Measurements from ENCODE around the gene STXBP5.

The STXBP5 gene

GRCh38 chr6:147381712-147382111 lies 177.5 kb downstream of the STXBP5 start:
- DNase-seq (ENCODE audit: low spot score) = no peak

GRCh38 chr6:147382945-147383554 lies 178.8 kb downstream of the STXBP5 start:
- DNase-seq (ENCODE audit: low spot score) = no peak

GRCh38 chr6:147384029-147384428 lies 179.8 kb downstream of the STXBP5 start:
- DNase-seq (ENCODE audit: low spot score) = no peak

GRCh38 chr6:147384737-147385710 lies 180.8 kb downstream of the STXBP5 start:
- no peak for DNase-seq (ENCODE audit: low spot score)

GRCh38 chr6:147389463-147389862 lies 185.2 kb downstream of the STXBP5 start:
- DNase-seq (ENCODE audit: low spot score) = no peak

GRCh38 chr6:147390909-147391536 lies 186.8 kb downstream of the STXBP5 start:
- no peak for DNase-seq (ENCODE audit: low spot score)

- DNase-seq (ENCODE audit: low spot score) = no peak
Measured at GRCh38 chr6:147392917-147393625, 188.9 kb downstream of the STXBP5 start.

- no peak for DNase-seq (ENCODE audit: low spot score)
Measured at GRCh38 chr6:147395158-147395557, 190.9 kb downstream of the STXBP5 start.

- no peak for DNase-seq (ENCODE audit: low spot score)
Measured at GRCh38 chr6:147397306-147397705, 193.1 kb downstream of the STXBP5 start.

GRCh38 chr6:147400968-147401367 lies 196.8 kb downstream of the STXBP5 start:
- DNase-seq (ENCODE audit: low spot score) = no peak

GRCh38 chr6:147401779-147402178 lies 197.6 kb downstream of the STXBP5 start:
- DNase-seq (ENCODE audit: low spot score) = no peak

GRCh38 chr6:147406783-147407182 lies 202.6 kb downstream of the STXBP5 start:
- no peak for DNase-seq (ENCODE audit: low spot score)

- DNase-seq (ENCODE audit: low spot score) = no peak
Measured at GRCh38 chr6:147407571-147407970, 203.4 kb downstream of the STXBP5 start.

- no peak for DNase-seq (ENCODE audit: low spot score)
Measured at GRCh38 chr6:147416622-147417021, 212.4 kb downstream of the STXBP5 start.

- no peak for DNase-seq (ENCODE audit: low spot score)
Measured at GRCh38 chr6:147417954-147418353, 213.7 kb downstream of the STXBP5 start.

- DNase-seq (ENCODE audit: low spot score) = no peak
Measured at GRCh38 chr6:147418523-147418922, 214.3 kb downstream of the STXBP5 start.

GRCh38 chr6:147421903-147422302 lies 217.7 kb downstream of the STXBP5 start:
- no peak for DNase-seq (ENCODE audit: low spot score)

GRCh38 chr6:147423111-147423510 lies 218.9 kb downstream of the STXBP5 start:
- no peak for DNase-seq (ENCODE audit: low spot score)

GRCh38 chr6:147429794-147430193 lies 225.6 kb downstream of the STXBP5 start:
- no peak for DNase-seq (ENCODE audit: low spot score)

- no peak for DNase-seq (ENCODE audit: low spot score)
Measured at GRCh38 chr6:147430811-147431210, 226.6 kb downstream of the STXBP5 start.

- no peak for DNase-seq (ENCODE audit: low spot score)
Measured at GRCh38 chr6:147434076-147434475, 229.9 kb downstream of the STXBP5 start.

- no peak for DNase-seq (ENCODE audit: low spot score)
Measured at GRCh38 chr6:147434516-147434915, 230.3 kb downstream of the STXBP5 start.
